HCT116 (cell line): ENCODE data around the gene PMAIP1. TPM values are rescaled to one million over a fixed set of nuclear protein-coding genes. Genes with fewer than 3 reads are reported as not detected.

ENCODE experiments used
- ATAC-seq: fragments of 200-7000 bp; cut with Tn5 transposase; 2 replicates; pipeline ENCODE4 v1.9.1; 2020; ENCODE audit warnings: mild to moderate bottlenecking, moderate library complexity
- BruUV-seq: library from RNA; stranded (reverse); fragments of 400-500 nt; replicated peaks from 2 replicates; lab custom pipeline; 2021; lab: Mats Ljungman, UMichigan
- CTCF ChIA-PET: fragments of 300-600 bp; sonication (Branson Sonifier 250); formaldehyde crosslinking; loops from one replicate; lab custom pipeline; 2021; ENCODE audit warnings: antibody characterized with exemption; lab: Charles Lee
- POLR2A ChIA-PET: fragments of 300-600, 350-600 bp; sonication (Branson Sonifier 250); formaldehyde crosslinking; loops from one replicate; lab custom pipeline; 2021; ENCODE audit warnings: antibody characterized with exemption; lab: Charles Lee
- RAD21 ChIA-PET, 2 experiments: fragments of 300-600 bp; sonication (Branson Sonifier 250); formaldehyde crosslinking; loops; one replicate each; lab custom pipeline; 2023; ENCODE audit warnings: low total read pairs in 2 of 2; ENCODE audit not compliant: uncharacterized antibody in 2 of 2, unreplicated experiment in 2 of 2, low non-redundant PET in 1 of 2; lab: Charles Lee
- DNase-seq: peaks from one replicate; pipeline ENCODE4 v3.0.0-alpha.2; 2010; ENCODE audit warnings: low read depth, low spot score
- H2AFZ ChIP-seq: fragments of 200-600 bp; shearing (Covaris generic), sonication (generic); 2 replicates; pipeline ENCODE4 v1.6.1; 2017; ENCODE audit warnings: low read depth, mixed run types, mixed read lengths, antibody characterized with exemption, low read length; ENCODE audit not compliant: poor library complexity, severe bottlenecking
- H3K27ac ChIP-seq: 2 replicates; pipeline ENCODE4 v1.5.1; 2012; ENCODE audit warnings: low read depth, low read length
- H3K27me3 ChIP-seq: fragments of 200-600 bp; sonication (generic); 2 replicates; pipeline ENCODE4 v1.6.1; 2016; ENCODE audit warnings: mixed run types, low read length, mixed read lengths; ENCODE audit not compliant: insufficient read depth
- H3K36me3 ChIP-seq, 2 experiments: fragments of 200-500 bp in 1 of 2; fragments of 200-600 bp in 1 of 2; sonication (Bioruptor generic) in 1 of 2; sonication (generic) in 1 of 2; 2 replicates each; pipeline versions ENCODE4 v1.5.1 to v1.6.1; 2014 to 2016; ENCODE audit warnings: low read length in 2 of 2, inconsistent platforms in 1 of 2, mixed read lengths in 1 of 2, mixed run types in 1 of 2; ENCODE audit not compliant: insufficient read depth in 2 of 2, control insufficient read depth in 1 of 2
- H3K4me1 ChIP-seq, 2 experiments: fragments of 200-600 bp in 1 of 2; sonication (generic) in 1 of 2; 2 replicates each; pipeline versions ENCODE4 v1.5.1 to v1.6.1; 2012 to 2017; ENCODE audit warnings: low read length in 2 of 2, inconsistent platforms in 1 of 2, mild to moderate bottlenecking in 1 of 2, mixed read lengths in 1 of 2, mixed run types in 1 of 2, moderate library complexity in 1 of 2; ENCODE audit not compliant: insufficient read depth in 2 of 2, control insufficient read depth in 1 of 2
- H3K4me2 ChIP-seq: fragments of 200-600 bp; sonication (generic); 2 replicates; pipeline ENCODE4 v1.6.1; 2017; ENCODE audit warnings: mixed run types, low read length, mixed read lengths
- H3K4me3 ChIP-seq, 2 experiments: fragments of 200-600 bp in 1 of 2; sonication (generic) in 1 of 2; replicated peaks in 1 of 2; 2 replicates each; pipeline ENCODE4 v1.5.1; 2011 to 2016; ENCODE audit warnings: low read length in 2 of 2, control low read depth in 1 of 2, low read depth in 1 of 2, mild to moderate bottlenecking in 1 of 2, mixed read lengths in 1 of 2, mixed run types in 1 of 2
- H3K79me2 ChIP-seq: fragments of 200-600 bp; sonication (generic); 2 replicates; pipeline ENCODE4 v1.6.1; 2017; ENCODE audit warnings: mild to moderate bottlenecking, mixed run types, low read length, moderate library complexity, mixed read lengths; ENCODE audit not compliant: insufficient read depth
- H3K9ac ChIP-seq: fragments of 200-600 bp; sonication (generic); 2 replicates; pipeline ENCODE4 v1.6.1; 2016; ENCODE audit warnings: low read length, mixed read lengths
- H3K9me2 ChIP-seq: fragments of 200-600 bp; sonication (generic), shearing (Covaris generic); 2 replicates; pipeline ENCODE4 v1.6.1; 2017; ENCODE audit warnings: mixed run types, mild to moderate bottlenecking, moderate library complexity; ENCODE audit not compliant: insufficient read depth
- H3K9me3 ChIP-seq, 2 experiments: fragments of 200-500 bp in 1 of 2; fragments of 200-600 bp in 1 of 2; sonication (Bioruptor generic) in 1 of 2; sonication (generic) in 1 of 2; 2 replicates each; pipeline ENCODE4 v1.6.1; 2014 to 2017; ENCODE audit warnings: low read length in 2 of 2, mixed read lengths in 2 of 2, inconsistent platforms in 1 of 2, low read depth in 1 of 2, mild to moderate bottlenecking in 1 of 2, mixed run types in 1 of 2, moderate library complexity in 1 of 2; ENCODE audit not compliant: control insufficient read depth in 1 of 2, insufficient read depth in 1 of 2
- H4K20me1 ChIP-seq: fragments of 200-600 bp; sonication (generic), shearing (Covaris generic); 2 replicates; pipeline ENCODE4 v1.6.1; 2017; ENCODE audit warnings: mixed run types, mild to moderate bottlenecking, moderate library complexity; ENCODE audit not compliant: insufficient read depth
- CEBPB ChIP-seq: IDR thresholded peaks from 2 replicates; pipeline ENCODE4 v1.6.1; 2012; ENCODE audit warnings: low read depth
- ELF1 ChIP-seq: IDR thresholded peaks from 2 replicates; pipeline ENCODE4 v1.6.1; 2012; ENCODE audit warnings: low read depth, borderline replicate concordance
- EZH2phosphoT487 ChIP-seq: fragments of 200-600 bp; IDR thresholded peaks from 2 replicates; pipeline ENCODE4 v1.6.1; 2018; ENCODE audit warnings: antibody characterized with exemption, borderline replicate concordance
- FOSL1 ChIP-seq: IDR thresholded peaks from 2 replicates; pipeline ENCODE4 v1.6.1; 2012; ENCODE audit warnings: low read depth
- JUND ChIP-seq: IDR thresholded peaks from 2 replicates; pipeline ENCODE4 v1.6.1; 2012
- SIN3A ChIP-seq: IDR thresholded peaks from 2 replicates; pipeline ENCODE4 v1.6.1; 2012; ENCODE audit warnings: low read depth
- SRF ChIP-seq: IDR thresholded peaks from 2 replicates; pipeline ENCODE4 v1.6.1; 2012; ENCODE audit warnings: low read depth
- YY1 ChIP-seq: IDR thresholded peaks from 2 replicates; pipeline ENCODE4 v1.6.1; 2011; ENCODE audit warnings: low read length, low read depth, moderate library complexity, mild to moderate bottlenecking; ENCODE audit not compliant: insufficient replicate concordance; ENCODE audit errors: extremely low read depth
- ZFX ChIP-seq: fragments of 450-650 bp; IDR thresholded peaks from 2 replicates; pipeline ENCODE4 v1.6.1; 2017
- intact Hi-C: fragments of 100-400 bp; cut with micrococcal nuclease; formaldehyde crosslinking; loops from 2 replicates; pipeline ENCODE4 v1.10.0; 2022
- total RNA-seq: library from RNA; stranded (reverse); gene quantifications from one replicate; pipeline ENCODE4 v1.2.1, GENCODE V29; 2021; ENCODE audit not compliant: unreplicated experiment
- TF ChIP-seq, protein P1 (sequence below): IDR thresholded peaks from 2 replicates; pipeline ENCODE4 v1.6.1; 2012; ENCODE audit warnings: low read depth
- TF ChIP-seq, protein P2 (sequence below): IDR thresholded peaks from 2 replicates; pipeline ENCODE4 v1.6.1; 2012
- TF ChIP-seq, protein P3 (sequence below): IDR thresholded peaks from 2 replicates; pipeline ENCODE4 v1.6.1; 2011; ENCODE audit warnings: mild to moderate bottlenecking, low read length, moderate library complexity; ENCODE audit not compliant: insufficient replicate concordance; ENCODE audit errors: extremely low read depth

Gene PMAIP1
- total RNA-seq, 1 experiment from 2014 or later, result 66.7 TPM

DNA sequence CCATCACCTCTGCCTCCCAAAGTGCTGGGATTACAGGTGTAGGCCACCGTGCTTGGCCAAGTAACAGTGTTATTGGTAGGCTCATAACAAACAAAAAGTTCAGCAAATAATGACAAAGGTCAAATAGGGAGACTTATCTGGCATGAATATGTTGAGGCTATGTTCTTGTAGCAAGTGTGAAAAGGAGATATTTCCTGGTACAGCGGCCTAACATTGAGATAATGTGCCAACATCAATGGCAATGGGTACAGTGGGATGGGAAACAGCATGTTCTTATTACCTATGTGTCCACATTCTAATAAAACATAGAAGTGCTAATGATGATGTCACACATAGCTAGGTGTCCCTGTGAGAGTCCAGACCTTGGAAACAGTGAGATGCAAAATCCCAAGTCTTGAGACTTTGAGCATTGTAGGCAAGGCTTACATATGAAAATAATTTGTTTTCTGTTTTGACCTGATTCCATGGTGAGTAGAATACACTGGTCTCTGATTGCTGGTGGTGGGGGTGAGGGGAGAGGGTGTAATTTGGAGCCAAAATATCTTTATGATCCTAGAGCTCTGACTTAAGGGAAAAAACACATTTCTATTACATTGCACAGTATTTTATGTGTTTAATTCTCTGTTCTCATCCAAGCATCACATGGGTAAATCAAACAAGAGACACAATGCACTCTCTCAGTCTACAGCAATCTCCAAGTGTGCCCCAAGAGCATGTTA is 33.1 kb upstream of the PMAIP1 start:
- no peaks in the 10 kb centered on the region for H3K9me2 ChIP-seq
- no peaks in the 10 kb centered on the region for H4K20me1 ChIP-seq
- no peaks in the 10 kb centered on the region for H3K27me3 ChIP-seq
- H3K9me3 ChIP-seq, result no peaks in the 10 kb centered on the region
- no peak for TF ChIP-seq SIN3A
- TF ChIP-seq, protein P1, sequence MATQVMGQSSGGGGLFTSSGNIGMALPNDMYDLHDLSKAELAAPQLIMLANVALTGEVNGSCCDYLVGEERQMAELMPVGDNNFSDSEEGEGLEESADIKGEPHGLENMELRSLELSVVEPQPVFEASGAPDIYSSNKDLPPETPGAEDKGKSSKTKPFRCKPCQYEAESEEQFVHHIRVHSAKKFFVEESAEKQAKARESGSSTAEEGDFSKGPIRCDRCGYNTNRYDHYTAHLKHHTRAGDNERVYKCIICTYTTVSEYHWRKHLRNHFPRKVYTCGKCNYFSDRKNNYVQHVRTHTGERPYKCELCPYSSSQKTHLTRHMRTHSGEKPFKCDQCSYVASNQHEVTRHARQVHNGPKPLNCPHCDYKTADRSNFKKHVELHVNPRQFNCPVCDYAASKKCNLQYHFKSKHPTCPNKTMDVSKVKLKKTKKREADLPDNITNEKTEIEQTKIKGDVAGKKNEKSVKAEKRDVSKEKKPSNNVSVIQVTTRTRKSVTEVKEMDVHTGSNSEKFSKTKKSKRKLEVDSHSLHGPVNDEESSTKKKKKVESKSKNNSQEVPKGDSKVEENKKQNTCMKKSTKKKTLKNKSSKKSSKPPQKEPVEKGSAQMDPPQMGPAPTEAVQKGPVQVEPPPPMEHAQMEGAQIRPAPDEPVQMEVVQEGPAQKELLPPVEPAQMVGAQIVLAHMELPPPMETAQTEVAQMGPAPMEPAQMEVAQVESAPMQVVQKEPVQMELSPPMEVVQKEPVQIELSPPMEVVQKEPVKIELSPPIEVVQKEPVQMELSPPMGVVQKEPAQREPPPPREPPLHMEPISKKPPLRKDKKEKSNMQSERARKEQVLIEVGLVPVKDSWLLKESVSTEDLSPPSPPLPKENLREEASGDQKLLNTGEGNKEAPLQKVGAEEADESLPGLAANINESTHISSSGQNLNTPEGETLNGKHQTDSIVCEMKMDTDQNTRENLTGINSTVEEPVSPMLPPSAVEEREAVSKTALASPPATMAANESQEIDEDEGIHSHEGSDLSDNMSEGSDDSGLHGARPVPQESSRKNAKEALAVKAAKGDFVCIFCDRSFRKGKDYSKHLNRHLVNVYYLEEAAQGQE, result no peak
- TF ChIP-seq, protein P2, sequence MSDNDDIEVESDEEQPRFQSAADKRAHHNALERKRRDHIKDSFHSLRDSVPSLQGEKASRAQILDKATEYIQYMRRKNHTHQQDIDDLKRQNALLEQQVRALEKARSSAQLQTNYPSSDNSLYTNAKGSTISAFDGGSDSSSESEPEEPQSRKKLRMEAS, result no peak
- TF ChIP-seq ELF1, result no peak
- no peak for TF ChIP-seq CEBPB
- TF ChIP-seq EZH2phosphoT487, result no peak
- TF ChIP-seq SRF, result no peak
- no peak for TF ChIP-seq ZFX
- TF ChIP-seq, protein P3, sequence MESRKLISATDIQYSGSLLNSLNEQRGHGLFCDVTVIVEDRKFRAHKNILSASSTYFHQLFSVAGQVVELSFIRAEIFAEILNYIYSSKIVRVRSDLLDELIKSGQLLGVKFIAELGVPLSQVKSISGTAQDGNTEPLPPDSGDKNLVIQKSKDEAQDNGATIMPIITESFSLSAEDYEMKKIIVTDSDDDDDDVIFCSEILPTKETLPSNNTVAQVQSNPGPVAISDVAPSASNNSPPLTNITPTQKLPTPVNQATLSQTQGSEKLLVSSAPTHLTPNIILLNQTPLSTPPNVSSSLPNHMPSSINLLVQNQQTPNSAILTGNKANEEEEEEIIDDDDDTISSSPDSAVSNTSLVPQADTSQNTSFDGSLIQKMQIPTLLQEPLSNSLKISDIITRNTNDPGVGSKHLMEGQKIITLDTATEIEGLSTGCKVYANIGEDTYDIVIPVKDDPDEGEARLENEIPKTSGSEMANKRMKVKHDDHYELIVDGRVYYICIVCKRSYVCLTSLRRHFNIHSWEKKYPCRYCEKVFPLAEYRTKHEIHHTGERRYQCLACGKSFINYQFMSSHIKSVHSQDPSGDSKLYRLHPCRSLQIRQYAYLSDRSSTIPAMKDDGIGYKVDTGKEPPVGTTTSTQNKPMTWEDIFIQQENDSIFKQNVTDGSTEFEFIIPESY, result no peak
- TF ChIP-seq FOSL1, result no peak
- no peak for TF ChIP-seq JUND
- no peak for TF ChIP-seq YY1
- TF ChIP-seq, all 23 proteins: peak for 0
- no peak for ATAC-seq
- BruUV-seq, result no TSS peak
- H3K4me1 ChIP-seq, result no peaks in the 10 kb centered on the region; a peak in 1 of 4 replicates
- H2AFZ ChIP-seq, result no peak overlapping the region
- no peak overlapping the region for H3K4me2 ChIP-seq
- H3K27ac ChIP-seq, result no peak overlapping the region
- H3K79me2 ChIP-seq, result no peaks in the 10 kb centered on the region
- no peak overlapping the region for H3K9ac ChIP-seq
- RAD21 ChIA-PET, result no interaction called here
- POLR2A ChIA-PET, result no interaction called here
- CTCF ChIA-PET, result no interaction called here
- H3K4me3 ChIP-seq, result no peak overlapping the region
- intact Hi-C loops, result no loop called here
- no peaks in the 10 kb centered on the region for H3K36me3 ChIP-seq
- DNase-seq, result no peak
